Measurements from ENCODE around the gene CNGB1. TPM values are rescaled to one million over a fixed set of nuclear protein-coding genes. Genes with fewer than 3 reads are reported as not detected.

Gene CNGB1
- total RNA-seq, 1 experiment from 2014 or later, result not detected

- H3K9ac ChIP-seq (ENCODE audit: low read length), result no peak overlapping the region
- no peak for DNase-seq (ENCODE audit: low read depth, low spot score)
- no peaks in the 10 kb centered on the region for H3K27me3 ChIP-seq (ENCODE audit: insufficient read depth, low read length)
- no TSS peak for BruUV-seq (replicated peaks)
- H3K79me2 ChIP-seq (ENCODE audit: insufficient read depth, low read length), result no peaks in the 10 kb centered on the region
- intact Hi-C loops (cut with micrococcal nuclease), result no loop called here
- H3K4me3 ChIP-seq (replicated peaks in 1 of 2; ENCODE audit: low read depth in 1 of 2, low read length in 2 of 2), result no peak overlapping the region
- no peaks in the 10 kb centered on the region for H3K9me2 ChIP-seq (ENCODE audit: insufficient read depth)
- H3K36me3 ChIP-seq (ENCODE audit: control insufficient read depth in 1 of 2, insufficient read depth in 2 of 2, low read length in 2 of 2), result no peaks in the 10 kb centered on the region
- CTCF ChIA-PET, result no interaction called here
- H2AFZ ChIP-seq (ENCODE audit: low read depth, low read length, poor library complexity, severe bottlenecking), result no peak overlapping the region
- no peak overlapping the region for H3K4me2 ChIP-seq (ENCODE audit: low read length)
- POLR2A ChIA-PET, result interaction anchor here (0.7 kb wide), 1 partner anchor 17 kb away, joined by 3 read pairs; no protein-coding TSS in a partner anchor
- H3K4me1 ChIP-seq (ENCODE audit: control insufficient read depth in 1 of 2, insufficient read depth in 2 of 2, low read length in 2 of 2), result peaks cover 0 to 8% of the 10 kb centered on the region in 2 experiments; a peak in 3 of 4 replicates
- no peak for ATAC-seq
- H4K20me1 ChIP-seq (ENCODE audit: insufficient read depth), result no peaks in the 10 kb centered on the region
- H3K9me3 ChIP-seq (ENCODE audit: control insufficient read depth in 1 of 2, insufficient read depth in 1 of 2, low read depth in 1 of 2, low read length in 2 of 2), result no peaks in the 10 kb centered on the region
- RAD21 ChIA-PET (ENCODE audit: low non-redundant PET in 1 of 2, low total read pairs in 2 of 2, uncharacterized antibody in 2 of 2, unreplicated experiment in 2 of 2), result interaction anchor here in 1 of 2 experiments (0.9 kb wide), 1 partner anchor 10 kb away, joined by 4 read pairs; no protein-coding TSS in a partner anchor
- TF ChIP-seq SP1 (IDR thresholded peaks at IDR 0.05; ENCODE audit: low read depth), result no peak
- TF ChIP-seq ZFX (IDR thresholded peaks at IDR 0.05), result no peak
- TF ChIP-seq ATF3 (IDR thresholded peaks at IDR 0.05), result no peak
- TF ChIP-seq EGR1 (IDR thresholded peaks at IDR 0.05; ENCODE audit: low read depth), result no peak
- no peak for TF ChIP-seq SRF (IDR thresholded peaks at IDR 0.05; ENCODE audit: low read depth)
- H3K27ac ChIP-seq (ENCODE audit: low read depth, low read length), result no peak overlapping the region
Observed at GRCh38 chr16:57855188-57855587, 115.7 kb downstream of the CNGB1 start.

DNA sequence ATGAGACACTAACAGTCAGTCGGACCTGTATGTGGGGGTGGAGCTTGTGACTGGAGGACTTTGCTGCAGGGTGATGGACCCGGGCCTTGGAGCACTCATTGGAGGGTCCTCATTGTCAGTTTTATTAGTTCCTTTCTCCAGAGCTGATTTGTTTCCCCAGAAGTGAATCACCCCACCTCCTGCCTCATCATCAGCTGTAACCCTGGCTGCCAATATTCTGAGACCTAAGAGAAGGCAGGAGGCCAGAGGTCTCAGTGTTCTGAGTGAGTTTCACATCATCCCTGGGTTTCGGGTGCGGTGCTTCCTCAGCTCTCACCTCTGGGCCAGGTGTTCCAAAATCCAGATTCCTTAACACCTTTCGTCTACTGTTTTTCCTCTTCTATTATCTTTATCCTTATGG is 118.7 kb downstream of the CNGB1 start:
- intact Hi-C loops (cut with micrococcal nuclease), result no loop called here
- no peak overlapping the region for H3K4me2 ChIP-seq (ENCODE audit: low read length)
- ChIA-PET CTCF (interaction anchor here (1.4 kb wide), 1 partner anchor 11 kb away, joined by 6 read pairs; no protein-coding TSS in a partner anchor), RAD21 (ENCODE audit: low non-redundant PET in 1 of 2, low total read pairs in 2 of 2, uncharacterized antibody in 2 of 2, unreplicated experiment in 2 of 2) (no interaction called here), POLR2A (no interaction called here)
- DNase-seq (ENCODE audit: low read depth, low spot score), result no peak
- no peak overlapping the region for H3K27ac ChIP-seq (ENCODE audit: low read depth, low read length)
- no peak overlapping the region for H2AFZ ChIP-seq (ENCODE audit: low read depth, low read length, poor library complexity, severe bottlenecking)
- H4K20me1 ChIP-seq (ENCODE audit: insufficient read depth), result no peaks in the 10 kb centered on the region
- H3K27me3 ChIP-seq (ENCODE audit: insufficient read depth, low read length), result no peaks in the 10 kb centered on the region
- no TSS peak for BruUV-seq (replicated peaks)
- H3K4me3 ChIP-seq (replicated peaks in 1 of 2; ENCODE audit: low read depth in 1 of 2, low read length in 2 of 2), result no peak overlapping the region
- H3K79me2 ChIP-seq (ENCODE audit: insufficient read depth, low read length), result no peaks in the 10 kb centered on the region
- H3K4me1 ChIP-seq (ENCODE audit: control insufficient read depth in 1 of 2, insufficient read depth in 2 of 2, low read length in 2 of 2), result no peaks in the 10 kb centered on the region
- no peaks in the 10 kb centered on the region for H3K36me3 ChIP-seq (ENCODE audit: control insufficient read depth in 1 of 2, insufficient read depth in 2 of 2, low read length in 2 of 2)
- no peaks in the 10 kb centered on the region for H3K9me3 ChIP-seq (ENCODE audit: control insufficient read depth in 1 of 2, insufficient read depth in 1 of 2, low read depth in 1 of 2, low read length in 2 of 2)
- TF ChIP-seq JUND (IDR thresholded peaks at IDR 0.05), result no peak
- TF ChIP-seq SP1 (IDR thresholded peaks at IDR 0.05; ENCODE audit: low read depth), result no peak
- TF ChIP-seq CEBPB (IDR thresholded peaks at IDR 0.05; ENCODE audit: low read depth), result no peak
- TF ChIP-seq CBX3 (IDR thresholded peaks at IDR 0.05; ENCODE audit: low read depth), result no peak
- TF ChIP-seq POLR2A (IDR thresholded peaks at IDR 0.05; ENCODE audit: borderline replicate concordance, extremely low read depth, insufficient read depth, insufficient read length), result no peak
- TF ChIP-seq RAD21 (IDR thresholded peaks at IDR 0.05; ENCODE audit: low read depth), result no peak
- no peak for TF ChIP-seq EGR1 (IDR thresholded peaks at IDR 0.05; ENCODE audit: low read depth)
- TF ChIP-seq ATF3 (IDR thresholded peaks at IDR 0.05), result no peak
- TF ChIP-seq, protein P1, sequence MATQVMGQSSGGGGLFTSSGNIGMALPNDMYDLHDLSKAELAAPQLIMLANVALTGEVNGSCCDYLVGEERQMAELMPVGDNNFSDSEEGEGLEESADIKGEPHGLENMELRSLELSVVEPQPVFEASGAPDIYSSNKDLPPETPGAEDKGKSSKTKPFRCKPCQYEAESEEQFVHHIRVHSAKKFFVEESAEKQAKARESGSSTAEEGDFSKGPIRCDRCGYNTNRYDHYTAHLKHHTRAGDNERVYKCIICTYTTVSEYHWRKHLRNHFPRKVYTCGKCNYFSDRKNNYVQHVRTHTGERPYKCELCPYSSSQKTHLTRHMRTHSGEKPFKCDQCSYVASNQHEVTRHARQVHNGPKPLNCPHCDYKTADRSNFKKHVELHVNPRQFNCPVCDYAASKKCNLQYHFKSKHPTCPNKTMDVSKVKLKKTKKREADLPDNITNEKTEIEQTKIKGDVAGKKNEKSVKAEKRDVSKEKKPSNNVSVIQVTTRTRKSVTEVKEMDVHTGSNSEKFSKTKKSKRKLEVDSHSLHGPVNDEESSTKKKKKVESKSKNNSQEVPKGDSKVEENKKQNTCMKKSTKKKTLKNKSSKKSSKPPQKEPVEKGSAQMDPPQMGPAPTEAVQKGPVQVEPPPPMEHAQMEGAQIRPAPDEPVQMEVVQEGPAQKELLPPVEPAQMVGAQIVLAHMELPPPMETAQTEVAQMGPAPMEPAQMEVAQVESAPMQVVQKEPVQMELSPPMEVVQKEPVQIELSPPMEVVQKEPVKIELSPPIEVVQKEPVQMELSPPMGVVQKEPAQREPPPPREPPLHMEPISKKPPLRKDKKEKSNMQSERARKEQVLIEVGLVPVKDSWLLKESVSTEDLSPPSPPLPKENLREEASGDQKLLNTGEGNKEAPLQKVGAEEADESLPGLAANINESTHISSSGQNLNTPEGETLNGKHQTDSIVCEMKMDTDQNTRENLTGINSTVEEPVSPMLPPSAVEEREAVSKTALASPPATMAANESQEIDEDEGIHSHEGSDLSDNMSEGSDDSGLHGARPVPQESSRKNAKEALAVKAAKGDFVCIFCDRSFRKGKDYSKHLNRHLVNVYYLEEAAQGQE (IDR thresholded peaks at IDR 0.05; ENCODE audit: low read depth), result no peak
- no peak for TF ChIP-seq POLR2AphosphoS5 (IDR thresholded peaks at IDR 0.05; ENCODE audit: low read depth, low read length)
- no peak for TF ChIP-seq SRF (IDR thresholded peaks at IDR 0.05; ENCODE audit: low read depth)
- TF ChIP-seq, protein P2, sequence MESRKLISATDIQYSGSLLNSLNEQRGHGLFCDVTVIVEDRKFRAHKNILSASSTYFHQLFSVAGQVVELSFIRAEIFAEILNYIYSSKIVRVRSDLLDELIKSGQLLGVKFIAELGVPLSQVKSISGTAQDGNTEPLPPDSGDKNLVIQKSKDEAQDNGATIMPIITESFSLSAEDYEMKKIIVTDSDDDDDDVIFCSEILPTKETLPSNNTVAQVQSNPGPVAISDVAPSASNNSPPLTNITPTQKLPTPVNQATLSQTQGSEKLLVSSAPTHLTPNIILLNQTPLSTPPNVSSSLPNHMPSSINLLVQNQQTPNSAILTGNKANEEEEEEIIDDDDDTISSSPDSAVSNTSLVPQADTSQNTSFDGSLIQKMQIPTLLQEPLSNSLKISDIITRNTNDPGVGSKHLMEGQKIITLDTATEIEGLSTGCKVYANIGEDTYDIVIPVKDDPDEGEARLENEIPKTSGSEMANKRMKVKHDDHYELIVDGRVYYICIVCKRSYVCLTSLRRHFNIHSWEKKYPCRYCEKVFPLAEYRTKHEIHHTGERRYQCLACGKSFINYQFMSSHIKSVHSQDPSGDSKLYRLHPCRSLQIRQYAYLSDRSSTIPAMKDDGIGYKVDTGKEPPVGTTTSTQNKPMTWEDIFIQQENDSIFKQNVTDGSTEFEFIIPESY (IDR thresholded peaks at IDR 0.05; ENCODE audit: extremely low read depth, insufficient replicate concordance, low read length), result no peak
- no peak for TF ChIP-seq ELF1 (IDR thresholded peaks at IDR 0.05; ENCODE audit: borderline replicate concordance, low read depth)
- no peak overlapping the region for H3K9ac ChIP-seq (ENCODE audit: low read length)
- no peaks in the 10 kb centered on the region for H3K9me2 ChIP-seq (ENCODE audit: insufficient read depth)
- no peak for ATAC-seq

Data from HCT116 (cell line).